Fibroblast of the conjunctiva (primary cell): ENCODE data around the gene ZC2HC1C.
A peak's percentile ranks its signal among the peaks of the same experiment; 100 is the strongest.
"Not testable (repeated sequence)": the region's sequence is repeated elsewhere in the genome, so short reads cannot be mapped to it uniquely, and the experiment has no call there.

ENCODE experiments used
- DNase-seq: peaks from one replicate; pipeline ENCODE4 v3.0.0-alpha.2; 2010; ENCODE audit warnings: low read depth

The ZC2HC1C gene

GRCh38 chr14:75094896-75095295 lies 25.5 kb downstream of the ZC2HC1C start:
- no peak for DNase-seq

- DNase-seq = no peak
These were observed 26.2 kb downstream of the ZC2HC1C start for GRCh38 chr14:75095690-75096089.

GRCh38 chr14:75096959-75097358 lies 27.5 kb downstream of the ZC2HC1C start:
- DNase-seq = no peak

DNA sequence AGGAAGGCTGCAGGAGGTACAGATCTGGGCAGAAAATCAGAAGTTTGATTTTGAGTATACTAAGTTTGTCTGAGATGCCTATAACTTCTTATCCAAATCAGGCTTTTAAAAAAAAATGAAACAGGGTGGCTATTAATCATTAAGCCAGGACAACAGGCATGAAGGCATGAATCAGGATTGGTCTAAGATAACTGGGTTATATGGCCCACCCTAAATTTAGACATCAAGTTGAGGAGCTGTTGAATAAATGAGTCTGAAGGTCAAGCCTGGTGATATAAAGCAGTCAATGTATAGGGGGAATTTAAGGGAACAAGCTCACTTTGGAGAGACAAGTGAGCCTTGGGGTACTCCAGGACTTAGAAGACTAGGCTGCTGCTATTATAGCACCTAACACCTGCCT lies 28.8 kb downstream of the ZC2HC1C start:
- no peak for DNase-seq

DNA sequence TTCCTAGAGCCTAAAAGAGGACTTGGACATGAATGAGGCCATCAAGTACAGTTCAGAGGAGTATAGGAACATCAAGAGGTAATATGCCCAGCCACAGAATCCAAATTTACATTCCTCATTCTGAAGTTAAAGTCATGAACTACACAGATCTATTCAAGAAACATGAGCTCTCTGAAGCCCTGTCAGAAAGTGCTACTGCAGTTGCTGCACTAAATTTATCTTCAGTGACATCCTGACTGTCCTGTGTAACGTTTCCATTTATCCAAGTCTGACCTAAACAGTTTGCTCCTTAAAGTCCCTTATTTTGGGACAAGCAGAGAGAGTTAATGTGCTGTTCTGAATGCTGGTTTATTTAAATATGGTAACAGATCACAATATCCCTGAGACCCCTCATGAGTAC lies 29.2 kb downstream of the ZC2HC1C start:
- DNase-seq = no peak

- DNase-seq = no peak
These were observed 32.0 kb downstream of the ZC2HC1C start for GRCh38 chr14:75101491-75101890.

DNA sequence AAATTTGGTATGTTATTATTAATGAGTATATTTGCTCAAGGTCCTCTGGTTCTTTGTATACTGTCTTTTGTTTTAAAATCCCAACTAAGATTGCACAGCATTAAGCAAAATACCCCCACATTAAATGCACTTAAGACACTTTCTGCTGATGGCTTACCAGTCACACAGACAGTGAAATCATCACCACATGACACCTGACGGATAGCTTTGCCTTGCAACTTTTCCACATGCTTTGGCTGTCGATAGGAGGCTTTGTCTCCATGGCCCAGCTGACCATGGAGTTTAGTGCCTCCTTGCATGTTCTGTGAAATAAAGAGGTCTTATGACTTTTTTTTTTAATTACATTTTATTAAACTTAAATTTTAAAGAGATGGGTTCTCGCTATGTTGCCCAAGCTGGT lies 37.7 kb downstream of the ZC2HC1C start:
- DNase-seq = no peak

DNA sequence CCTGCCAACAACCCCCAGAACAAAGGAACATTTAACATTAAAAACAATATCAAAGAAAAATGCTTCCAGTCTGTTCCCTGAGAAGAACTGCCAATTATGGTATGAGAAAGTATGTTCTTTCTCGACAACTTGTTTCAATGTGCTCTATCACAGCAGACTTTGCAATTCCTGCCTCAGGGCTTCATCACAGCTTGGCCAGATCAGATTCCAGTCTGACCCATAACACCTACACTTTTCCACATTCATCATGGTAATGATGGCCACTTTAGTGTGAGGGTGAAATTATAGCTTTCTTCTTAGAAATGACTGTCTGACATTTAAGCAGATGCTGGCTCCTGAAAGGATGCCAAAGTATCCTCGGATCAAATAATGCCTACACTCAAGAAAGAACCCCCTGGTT lies 40.4 kb downstream of the ZC2HC1C start:
- no peak for DNase-seq

- DNase-seq = no peak
These were observed 44.6 kb downstream of the ZC2HC1C start for GRCh38 chr14:75113932-75114539.

GRCh38 chr14:75119056-75119455 lies 49.6 kb downstream of the ZC2HC1C start:
- DNase-seq = no peak

DNA sequence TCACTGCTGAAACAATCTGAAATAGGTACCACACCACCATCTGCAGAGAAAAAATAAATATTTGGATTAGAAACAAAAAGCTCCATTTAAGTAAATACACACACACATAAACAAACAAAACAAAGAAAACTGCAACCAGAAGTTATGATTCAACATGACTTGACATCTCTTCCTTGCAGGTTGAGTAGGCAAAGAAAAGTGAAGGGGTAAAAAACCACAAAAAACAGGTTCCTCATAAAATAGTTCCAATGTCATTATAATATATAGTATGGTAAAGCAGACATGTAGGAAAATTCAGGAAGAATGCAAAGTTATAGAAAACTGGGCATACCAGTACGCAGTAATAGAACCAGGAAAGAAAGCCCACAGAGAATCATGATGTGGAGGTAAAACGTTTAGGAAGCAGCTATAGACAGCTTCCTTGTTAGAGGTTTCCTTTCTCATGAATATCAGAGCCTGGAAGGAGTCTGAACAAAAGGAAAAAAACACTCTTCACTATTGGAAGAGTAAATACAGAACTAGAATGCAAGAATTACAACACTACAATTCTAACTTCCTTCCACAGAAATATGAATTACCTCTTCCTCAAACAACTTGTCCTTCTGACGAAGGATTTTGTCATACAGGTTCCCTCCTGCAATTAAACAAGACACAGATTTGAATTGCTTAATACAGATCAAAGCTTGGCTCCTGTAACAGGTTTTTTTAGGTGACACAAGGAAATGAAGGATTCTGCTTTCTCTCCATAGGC lies 51.3 kb downstream of the ZC2HC1C start:
- DNase-seq = no peak

GRCh38 chr14:75121552-75121951 lies 52.1 kb downstream of the ZC2HC1C start:
- DNase-seq = no peak

DNA sequence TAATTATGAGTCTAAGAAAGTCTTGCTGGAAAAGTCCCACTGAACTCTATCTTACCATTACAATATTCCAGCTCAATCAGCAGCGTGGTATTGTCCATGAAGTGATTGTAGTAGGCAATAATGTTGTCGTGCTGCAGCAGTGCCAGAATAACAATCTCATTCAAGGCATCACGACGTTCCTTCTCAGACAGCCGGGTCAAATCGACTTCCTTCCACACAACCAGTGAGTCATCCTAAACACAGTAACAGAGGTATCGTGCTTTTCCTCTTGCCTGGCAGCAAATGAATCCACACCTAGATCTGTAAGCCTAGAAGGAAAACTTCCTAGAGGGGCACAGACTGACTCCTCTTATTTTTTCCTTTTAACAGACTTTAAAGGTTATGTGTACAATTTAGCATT lies 54.5 kb downstream of the ZC2HC1C start:
- DNase-seq = no peak

GRCh38 chr14:75125617-75126016 lies 56.2 kb downstream of the ZC2HC1C start:
- DNase-seq = no peak

DNA sequence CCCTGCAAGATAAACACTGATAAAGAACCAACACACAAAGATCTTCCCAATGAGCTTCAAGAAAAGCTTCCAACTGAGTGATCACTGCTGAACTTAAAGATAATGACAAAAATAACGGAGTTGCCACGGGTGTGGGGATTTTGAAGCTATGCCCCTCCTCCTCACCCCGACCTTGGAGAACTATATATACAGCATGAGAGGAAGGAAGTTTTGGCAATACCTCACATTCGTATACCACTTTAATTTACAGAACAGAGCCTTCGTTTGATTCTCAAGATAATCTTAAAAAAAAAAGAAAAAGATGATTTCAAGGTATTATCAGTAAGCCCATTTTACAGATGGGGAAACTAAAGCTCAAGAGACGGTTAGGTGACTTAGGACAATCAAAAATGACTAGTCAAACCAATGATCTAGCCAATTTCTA lies 56.7 kb downstream of the ZC2HC1C start:
- no peak for DNase-seq

- DNase-seq = peak; percentile 61
These were observed 57.4 kb downstream of the ZC2HC1C start, which contains the start of gene NEK9 for GRCh38 chr14:75126679-75127473. Gene NEK9, minus strand, starts transcription at chr14:75127048. Its CDS starts 127 bp downstream, at chr14:75126921.

DNA sequence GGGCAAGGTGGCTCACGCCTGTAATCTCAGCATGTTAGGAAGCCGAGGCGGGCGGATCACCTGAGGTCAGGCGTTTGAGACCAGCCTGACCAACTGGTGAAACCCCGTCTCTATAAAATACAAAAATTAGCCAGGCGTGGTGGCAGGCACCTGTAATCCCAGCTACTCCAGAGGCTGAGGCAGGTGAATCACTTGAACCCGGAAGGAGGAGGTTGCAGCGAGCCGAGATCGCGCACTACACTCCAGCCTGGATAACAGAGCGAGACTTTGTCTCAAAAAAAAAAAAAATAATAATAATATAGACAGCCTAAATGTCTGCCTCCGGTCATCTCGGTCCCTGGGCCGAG lies 58.0 kb downstream of the ZC2HC1C start:
- DNase-seq = not testable (repeated sequence)

DNA sequence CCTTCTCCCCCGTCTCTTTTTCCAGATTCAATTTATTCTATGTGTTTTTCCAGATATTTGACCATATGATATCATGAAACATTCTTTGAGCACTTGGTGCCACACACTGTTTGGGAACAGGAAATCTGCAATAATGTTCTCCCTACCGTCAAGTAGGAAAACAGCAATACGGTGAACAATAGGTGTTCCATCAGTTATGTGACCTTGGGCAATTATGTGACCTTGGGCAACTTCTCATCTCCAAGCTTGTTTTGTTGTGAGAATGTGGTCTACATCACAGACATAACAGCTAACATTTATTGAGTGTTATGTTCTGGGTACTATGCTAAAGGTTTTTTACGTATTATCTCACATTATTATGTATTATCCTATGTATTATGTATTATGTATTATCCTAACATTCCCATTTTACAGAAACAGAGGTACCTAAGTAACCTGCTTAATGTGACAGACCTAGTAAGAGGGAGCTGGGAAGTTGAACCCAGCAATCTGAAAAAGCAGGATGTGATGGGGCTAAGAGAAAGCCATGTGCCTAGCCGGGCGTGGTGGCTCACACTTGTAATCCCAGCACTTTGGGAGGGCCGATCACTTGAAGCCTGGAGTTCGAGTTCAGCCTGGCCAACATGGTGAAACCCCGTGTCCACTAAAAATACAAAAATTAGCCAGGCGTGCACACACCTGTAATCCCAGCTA lies 58.6 kb downstream of the ZC2HC1C start:
- DNase-seq = no peak

DNA sequence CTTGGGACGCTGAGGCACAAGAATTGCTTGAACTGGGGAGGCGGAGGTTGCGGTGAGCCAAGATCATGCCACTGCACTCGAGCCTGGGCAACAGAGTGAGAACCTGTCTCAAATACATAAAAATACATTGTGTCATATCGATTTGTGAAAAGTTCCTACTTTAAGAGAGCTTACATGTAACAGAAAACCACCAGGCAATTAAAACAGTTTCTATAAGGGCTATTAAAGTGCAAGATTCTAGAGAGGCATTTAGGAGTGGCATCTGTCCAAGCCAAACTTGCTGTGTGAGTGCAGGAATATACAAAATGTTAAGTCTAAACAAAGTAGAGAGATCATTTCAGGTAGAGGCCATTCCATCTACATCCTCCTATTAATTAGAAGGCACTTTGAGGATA lies 59.2 kb downstream of the ZC2HC1C start:
- no peak for DNase-seq
